HEK293 (cell line): ENCODE measurements around the gene MALRD1.

Source experiments
- CTCF ChIP-seq: fragments of 450-650 bp; formaldehyde crosslinking; IDR thresholded peaks from 2 replicates; pipeline ENCODE4 v1.5.1; 2016; ENCODE audit warnings: missing biosample characterization, missing genetic modification characterization
- ELK4 ChIP-seq: IDR thresholded peaks from 2 replicates; pipeline ENCODE4 v1.6.1; 2011; ENCODE audit warnings: mild to moderate bottlenecking, low read depth, low read length, borderline replicate concordance
- GFI1B ChIP-seq: fragments of 450-650 bp; formaldehyde crosslinking; IDR thresholded peaks from 2 replicates; pipeline ENCODE4 v1.5.1; 2016; ENCODE audit warnings: missing biosample characterization, missing genetic modification characterization
- GLI4 ChIP-seq: fragments of 450-650 bp; formaldehyde crosslinking; IDR thresholded peaks from 2 replicates; pipeline ENCODE4 v1.5.1; 2016; ENCODE audit warnings: missing biosample characterization, missing genetic modification characterization
- GLIS2 ChIP-seq: fragments of 450-650 bp; formaldehyde crosslinking; IDR thresholded peaks from 2 replicates; pipeline ENCODE4 v1.5.1; 2016; ENCODE audit warnings: missing biosample characterization, missing genetic modification characterization
- PBX3 ChIP-seq: sonication (generic); formaldehyde crosslinking; IDR thresholded peaks from 2 replicates; pipeline ENCODE4 v1.8.1; 2022; ENCODE audit warnings: mild to moderate bottlenecking, moderate library complexity, missing genetic modification reagents
- ZBTB10 ChIP-seq: fragments of 450-650 bp; formaldehyde crosslinking; IDR thresholded peaks from 2 replicates; pipeline ENCODE4 v1.5.1; 2016; ENCODE audit warnings: missing biosample characterization, missing genetic modification characterization
- ZBTB20 ChIP-seq: fragments of 450-650 bp; formaldehyde crosslinking; IDR thresholded peaks from 2 replicates; pipeline ENCODE4 v1.5.1; 2016; ENCODE audit warnings: missing biosample characterization, missing genetic modification characterization
- ZNF174 ChIP-seq: fragments of 450-650 bp; formaldehyde crosslinking; IDR thresholded peaks from 2 replicates; pipeline ENCODE4 v1.5.0; 2017; ENCODE audit warnings: missing biosample characterization, mild to moderate bottlenecking, missing genetic modification characterization
- ZNF18 ChIP-seq: fragments of 450-650 bp; formaldehyde crosslinking; IDR thresholded peaks from 2 replicates; pipeline ENCODE4 v1.5.1; 2016; ENCODE audit warnings: missing biosample characterization, missing genetic modification characterization
- ZNF19 ChIP-seq: fragments of 450-650 bp; formaldehyde crosslinking; IDR thresholded peaks from 2 replicates; pipeline ENCODE4; 2016; ENCODE audit warnings: missing biosample characterization, missing genetic modification characterization, low read depth
- ZNF433 ChIP-seq: fragments of 450-650 bp; formaldehyde crosslinking; IDR thresholded peaks from 2 replicates; pipeline ENCODE4 v1.5.1; 2016; ENCODE audit warnings: missing biosample characterization, missing genetic modification characterization, low read depth
- ZNF654 ChIP-seq: fragments of 450-650 bp; formaldehyde crosslinking; IDR thresholded peaks from 2 replicates; pipeline ENCODE4 v1.5.1; 2016; ENCODE audit warnings: low read depth, missing biosample characterization, missing genetic modification characterization
- ZXDB ChIP-seq: fragments of 450-650 bp; formaldehyde crosslinking; IDR thresholded peaks from 2 replicates; pipeline ENCODE4 v1.5.1; 2016; ENCODE audit warnings: missing biosample characterization, missing genetic modification characterization

- no peak for TF ChIP-seq ZNF174
- TF ChIP-seq ZBTB20 (tag by site-specific recombination) = no peak
- no peak for TF ChIP-seq ZXDB (tag by site-specific recombination)
- no peak for TF ChIP-seq CTCF (tag by site-specific recombination)
- TF ChIP-seq ELK4 = no peak
- no peak for TF ChIP-seq ZNF433 (tag by site-specific recombination)
- TF ChIP-seq ZNF18 = no peak
- no peak for TF ChIP-seq ZNF654 (tag by site-specific recombination)
- no peak for TF ChIP-seq ZBTB10 (tag by site-specific recombination)
- no peak for TF ChIP-seq ZNF19
- no peak for TF ChIP-seq PBX3 (CRISPR knock-in tag)
- no peak for TF ChIP-seq GLI4 (tag by site-specific recombination)
- TF ChIP-seq GFI1B (tag by site-specific recombination) = no peak
- TF ChIP-seq GLIS2 (tag by site-specific recombination) = no peak
Observed at GRCh38 chr10:19623321-19623720, 574.7 kb downstream of the MALRD1 start.
